DMS79 (cell line): ENCODE data around the gene MBD5.

Experiments used
- DNase-seq: peaks from one replicate; lab custom pipeline; 2025; lab: John Stamatoyannopoulos, UW

The MBD5 gene

GRCh38 chr2:148303161-148303560 lies 282.3 kb downstream of the MBD5 start:
- no peak for DNase-seq

GRCh38 chr2:148305476-148305875 lies 284.6 kb downstream of the MBD5 start:
- no peak for DNase-seq

GRCh38 chr2:148306027-148306426 lies 285.1 kb downstream of the MBD5 start:
- no peak for DNase-seq

- DNase-seq: no peak
Measured at GRCh38 chr2:148317598-148317997, 296.7 kb downstream of the MBD5 start.

- no peak for DNase-seq
Measured at GRCh38 chr2:148338541-148338940, 317.6 kb downstream of the MBD5 start.

GRCh38 chr2:148342086-148342485 lies 321.2 kb downstream of the MBD5 start:
- no peak for DNase-seq

GRCh38 chr2:148350199-148350598 lies 329.3 kb downstream of the MBD5 start:
- DNase-seq: no peak

GRCh38 chr2:148351437-148352143 lies 330.7 kb downstream of the MBD5 start:
- DNase-seq: no peak

- no peak for DNase-seq
Measured at GRCh38 chr2:148358375-148358774, 337.5 kb downstream of the MBD5 start.

GRCh38 chr2:148360662-148361061 lies 339.8 kb downstream of the MBD5 start:
- no peak for DNase-seq

- no peak for DNase-seq
Measured at GRCh38 chr2:148362144-148362796, 341.4 kb downstream of the MBD5 start.

- DNase-seq: no peak
Measured at GRCh38 chr2:148375214-148375613, 354.3 kb downstream of the MBD5 start.

- no peak for DNase-seq
Measured at GRCh38 chr2:148391324-148391723, 370.4 kb downstream of the MBD5 start.

- DNase-seq: no peak
Measured at GRCh38 chr2:148402786-148403185, 381.9 kb downstream of the MBD5 start.

GRCh38 chr2:148410899-148411298 lies 390.0 kb downstream of the MBD5 start:
- no peak for DNase-seq

GRCh38 chr2:148416248-148416647 lies 395.4 kb downstream of the MBD5 start:
- DNase-seq: no peak

- DNase-seq: no peak
Measured at GRCh38 chr2:148430101-148430500, 409.2 kb downstream of the MBD5 start.

- DNase-seq: no peak
Measured at GRCh38 chr2:148447877-148448276, 427.0 kb downstream of the MBD5 start.

- no peak for DNase-seq
Measured at GRCh38 chr2:148450531-148450930, 429.6 kb downstream of the MBD5 start.

GRCh38 chr2:148451046-148451445 lies 430.2 kb downstream of the MBD5 start:
- DNase-seq: no peak

GRCh38 chr2:148455791-148456190 lies 434.9 kb downstream of the MBD5 start:
- no peak for DNase-seq

- DNase-seq: no peak
Measured at GRCh38 chr2:148458171-148458570, 437.3 kb downstream of the MBD5 start.

GRCh38 chr2:148459377-148459778 lies 438.5 kb downstream of the MBD5 start:
- DNase-seq: no peak

GRCh38 chr2:148461876-148462275 lies 441.0 kb downstream of the MBD5 start:
- DNase-seq: no peak
